Limb (tissue), 2 donors: Measurements from ENCODE around the gene PTTG1IP2.
"Not testable (repeated sequence)": the region's sequence is repeated elsewhere in the genome, so short reads cannot be mapped to it uniquely, and the experiment has no call there.

Experiments used
- DNase-seq, 2 donors: peaks; one replicate each; pipeline ENCODE4 v3.0.0-alpha.2; 2016; ENCODE audit errors: extremely low spot score in 2 of 2

Gene PTTG1IP2

GRCh38 chr7:90469554-90469953, at the start of gene PTTG1IP2:
TSS of gene PTTG1IP2 (plus strand) at chr7:90469639. CDS start at chr7:90469787, 148 bp downstream.
- no peak for DNase-seq

GRCh38 chr7:90421651-90422050, 47.8 kb upstream of the PTTG1IP2 start:
- no peak for DNase-seq

DNA sequence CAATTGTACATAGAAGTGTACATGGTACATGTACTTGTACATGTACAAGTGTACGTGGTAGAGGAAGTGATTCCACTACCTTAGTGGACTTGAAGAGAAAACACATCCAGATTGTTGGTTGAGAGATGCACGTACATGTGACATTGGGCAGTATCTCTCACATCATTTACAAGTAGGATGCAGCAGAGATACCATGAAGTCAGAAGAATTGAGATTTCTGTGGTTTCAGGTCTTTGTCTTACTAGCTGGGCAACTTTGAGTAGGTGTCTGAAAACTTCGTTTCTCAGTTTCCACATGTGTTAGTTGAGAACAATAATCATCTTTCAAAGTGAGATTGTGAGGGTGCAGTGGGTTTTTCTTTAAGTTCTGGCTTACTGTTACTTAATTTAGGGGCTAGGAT, 44.7 kb upstream of the PTTG1IP2 start:
- DNase-seq, result no peak

GRCh38 chr7:90425376-90425775, 44.1 kb upstream of the PTTG1IP2 start:
- DNase-seq, result no peak

- peak in 1 of 2 donors; percentile 16 for DNase-seq
These were observed 38.6 kb upstream of the PTTG1IP2 start for GRCh38 chr7:90430614-90431460.

- no peak for DNase-seq
These were observed 36.7 kb upstream of the PTTG1IP2 start for GRCh38 chr7:90432752-90433151.

GRCh38 chr7:90433221-90433620, 36.2 kb upstream of the PTTG1IP2 start:
- no peak for DNase-seq

DNA sequence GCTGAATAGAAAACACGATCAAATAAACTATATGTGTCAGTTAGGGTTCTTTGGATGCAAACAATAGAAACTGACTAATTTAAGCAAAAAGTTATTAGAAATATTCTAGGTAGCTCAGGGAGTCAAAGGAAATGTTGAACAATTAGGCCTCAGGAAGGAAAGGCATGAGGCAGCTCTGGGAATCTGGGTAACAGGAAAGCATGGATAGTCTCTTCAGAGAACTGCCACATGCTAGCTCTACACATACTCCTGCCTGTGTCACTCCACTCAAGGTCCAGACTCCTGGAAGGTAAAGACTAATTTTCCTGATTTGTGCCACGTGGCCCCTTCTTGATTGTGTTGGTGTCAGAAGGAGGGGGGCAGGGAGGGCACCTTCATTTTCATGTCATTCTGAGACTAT, 23.8 kb upstream of the PTTG1IP2 start:
- DNase-seq, result no peak

GRCh38 chr7:90446137-90446899, 23.1 kb upstream of the PTTG1IP2 start:
- no peak for DNase-seq

GRCh38 chr7:90453259-90453891, 16.1 kb upstream of the PTTG1IP2 start:
- DNase-seq, result peak in 1 of 2 donors; percentile 21

DNA sequence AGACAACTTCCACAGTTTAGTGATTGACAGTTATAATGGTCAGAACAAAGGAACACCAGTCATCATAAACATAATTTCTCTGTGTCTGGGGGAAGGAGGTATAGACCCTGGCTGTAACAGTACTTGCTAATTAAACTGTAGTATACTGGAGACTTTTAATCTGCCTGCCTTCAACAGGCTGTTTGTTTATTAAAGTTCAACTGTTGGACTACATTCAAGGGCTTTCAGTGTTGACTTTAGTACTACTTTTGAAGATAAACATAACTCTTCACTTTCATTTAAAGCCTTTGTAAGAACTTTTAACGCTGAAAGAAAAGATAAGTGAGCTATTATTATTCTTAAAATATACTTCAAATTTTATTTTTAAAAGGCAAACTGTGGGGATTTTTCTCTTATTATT, 15.5 kb upstream of the PTTG1IP2 start:
- no peak for DNase-seq

- peak in 1 of 2 donors; percentile 80 for DNase-seq
These were observed 14.0 kb upstream of the PTTG1IP2 start for GRCh38 chr7:90455163-90456030.

DNA sequence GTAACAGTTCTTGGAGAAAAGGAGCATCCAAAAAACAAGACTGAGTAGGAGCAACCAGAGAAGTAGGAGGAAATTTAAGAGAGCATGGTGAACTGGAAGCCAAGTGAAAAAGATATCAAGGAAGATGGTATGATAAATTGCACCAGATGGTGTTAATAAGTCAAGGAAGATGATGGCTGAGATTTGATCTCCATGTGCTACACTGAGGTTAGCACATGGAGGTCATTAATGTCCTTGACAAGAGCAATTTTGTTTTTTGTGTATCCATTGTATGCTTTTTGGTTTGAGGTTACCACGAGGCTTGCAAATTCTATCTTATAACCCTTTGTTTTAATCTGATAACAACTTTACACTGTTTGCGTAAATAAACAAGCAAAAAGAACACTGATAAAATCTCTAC, 11.3 kb upstream of the PTTG1IP2 start:
- no peak for DNase-seq

DNA sequence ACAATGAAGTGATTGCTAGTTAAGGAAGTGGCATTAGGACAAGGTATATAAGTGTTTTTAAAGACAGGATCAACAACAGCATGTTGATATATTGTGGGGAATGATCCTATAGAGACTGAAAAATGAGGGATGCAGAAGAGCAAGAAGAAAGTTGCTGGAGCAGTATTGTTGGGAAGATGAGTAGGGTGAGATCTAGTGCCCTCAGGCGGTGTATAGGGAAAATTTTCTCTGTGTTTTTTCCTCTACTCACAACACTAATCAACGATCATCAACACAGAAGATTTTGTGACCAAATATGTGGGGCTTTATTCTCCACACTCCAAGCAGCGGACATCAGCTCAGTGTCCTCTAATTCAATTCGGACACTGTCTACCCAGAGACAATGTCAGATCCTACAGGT, 9.6 kb upstream of the PTTG1IP2 start:
- no peak for DNase-seq

GRCh38 chr7:90461219-90461618, 8.2 kb upstream of the PTTG1IP2 start:
- no peak for DNase-seq

DNA sequence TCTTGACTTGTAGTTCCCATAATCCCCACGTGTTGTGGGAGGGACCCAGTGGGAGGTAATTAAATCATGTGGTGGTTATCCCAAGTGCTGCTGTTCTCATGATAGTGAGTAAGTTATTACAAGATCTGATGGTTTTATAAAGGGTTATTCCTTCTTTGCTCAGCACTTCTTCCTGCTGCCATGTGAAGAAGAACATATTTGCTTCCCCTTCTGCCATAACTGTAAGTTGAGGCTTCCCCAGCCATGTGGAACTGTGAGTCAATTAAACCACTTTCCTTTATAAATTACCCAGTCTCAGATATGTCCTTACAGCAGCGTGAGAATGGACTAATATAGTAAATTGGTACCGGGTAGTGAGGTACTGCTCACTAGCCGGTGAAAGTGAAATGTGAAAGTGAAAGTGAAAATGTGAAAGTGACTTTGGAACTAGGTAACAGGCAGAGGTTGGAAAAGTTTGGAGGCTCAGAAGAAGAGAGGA, 6.2 kb upstream of the PTTG1IP2 start:
- not testable (repeated sequence) for DNase-seq

DNA sequence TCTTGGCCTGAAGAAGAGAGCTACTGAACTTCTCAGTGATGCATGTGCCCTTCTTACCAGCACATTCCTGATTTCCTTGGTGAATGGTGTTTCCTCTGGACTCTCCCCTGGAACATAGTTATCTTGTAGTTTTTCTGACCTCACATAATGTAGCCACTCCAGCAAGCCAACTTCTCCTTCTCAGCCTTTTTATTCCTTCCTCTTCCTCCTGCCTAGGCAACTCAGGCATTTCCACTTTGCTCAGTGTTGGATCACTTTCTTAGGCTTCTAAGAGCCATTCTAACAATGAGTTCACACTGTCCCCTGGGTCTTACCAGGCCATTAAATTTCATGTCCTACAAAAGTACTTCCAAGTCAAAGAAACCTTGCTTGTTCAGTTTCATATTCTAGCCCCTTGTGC, 3.6 kb upstream of the PTTG1IP2 start:
- no peak for DNase-seq

GRCh38 chr7:90472805-90473540, 3.5 kb downstream of the PTTG1IP2 start:
- no peak for DNase-seq

DNA sequence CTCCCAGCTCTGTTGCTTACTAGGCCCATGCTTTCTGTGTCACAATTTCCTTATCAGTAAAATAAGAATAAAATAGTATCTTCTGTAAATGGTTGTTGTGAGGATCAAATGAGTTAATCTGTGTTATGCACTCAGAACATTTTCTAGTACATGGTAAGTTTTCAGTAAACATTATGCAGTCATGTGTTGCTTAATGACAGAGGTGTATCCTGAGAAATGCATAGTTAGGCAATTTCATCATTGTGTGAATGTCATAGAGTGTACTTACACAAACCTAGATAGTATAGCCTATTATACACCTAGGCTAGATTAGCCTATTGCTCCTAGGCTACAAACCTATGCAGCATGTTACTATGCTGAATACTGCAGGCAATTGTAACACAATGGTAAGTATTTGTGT, 4.4 kb downstream of the PTTG1IP2 start:
- DNase-seq, result no peak
